ENCODE data around the gene TNK2. TPM values are rescaled to one million over a fixed set of nuclear protein-coding genes. Genes with fewer than 3 reads are reported as not detected.
"Not testable (repeated sequence)": the region's sequence is repeated elsewhere in the genome, so short reads cannot be mapped to it uniquely, and the experiment has no call there.

TNK2 gene
- total and polyA plus RNA-seq, 2 of the 8 experiments (the other 6 are each of a cell fraction or from before 2014, with no cell fraction given): 10.4 to 33.9 TPM

DNA sequence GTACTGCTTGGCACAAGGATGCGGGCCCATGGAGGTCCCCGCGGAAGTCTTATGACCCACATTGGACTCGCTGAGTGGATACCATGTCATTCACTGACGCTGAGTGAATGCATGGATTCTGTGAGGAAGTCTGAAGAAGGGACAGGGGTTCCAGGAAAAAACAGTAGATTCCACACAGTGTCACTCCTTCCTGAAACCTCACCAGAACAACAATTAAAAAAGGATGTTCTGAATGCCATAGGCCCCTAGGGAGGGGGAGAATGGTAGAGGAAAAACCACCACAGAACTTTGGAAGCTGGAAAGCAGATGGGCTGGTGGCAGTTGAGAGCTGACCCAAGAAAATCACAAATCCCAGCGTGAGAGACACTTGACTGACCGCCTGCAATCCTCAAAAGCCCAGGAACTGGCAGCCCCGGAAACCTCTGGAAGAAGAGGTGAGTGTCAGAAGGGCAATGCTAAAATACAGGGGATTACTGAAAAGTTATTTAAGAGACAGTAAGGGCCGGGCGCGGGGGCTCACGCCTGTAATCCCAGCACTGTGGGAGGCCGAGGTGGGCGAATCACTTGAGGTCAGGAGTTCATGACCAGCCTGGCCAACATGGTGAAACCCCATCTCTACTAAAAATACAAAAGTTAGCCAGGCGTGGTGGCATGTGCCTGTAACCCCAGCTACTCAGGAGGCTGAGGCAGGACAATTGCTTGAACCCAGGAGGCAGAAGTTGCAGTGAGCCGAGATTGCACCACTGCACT, 6.3 kb downstream of the TNK2 start:
- not testable (repeated sequence) for H3K27ac ChIP-seq (ENCODE audit: low read depth, low read length); H3K4ac ChIP-seq (replicated peaks; ENCODE audit: insufficient read length, low read depth, low read length); H3K56ac ChIP-seq (replicated peaks; ENCODE audit: insufficient read length, low read depth, low read length); H3K14ac ChIP-seq (ENCODE audit: insufficient read length); H2AK5ac ChIP-seq (ENCODE audit: low read depth, low read length); DNase-seq (ENCODE audit: low read depth in 1 of 2, low spot score in 2 of 2); H3K4me3 ChIP-seq (ENCODE audit: extremely low read depth in 1 of 4, insufficient read depth in 2 of 4, low read depth in 3 of 4, low read length in 4 of 4); H3K36me3 ChIP-seq (ENCODE audit: control insufficient read depth in 2 of 4, insufficient read depth in 4 of 4, low read length in 3 of 4); H2BK15ac ChIP-seq (ENCODE audit: low read length); FAIRE-seq; H4K91ac ChIP-seq (replicated peaks; ENCODE audit: insufficient read length, low read length); H2BK120ac ChIP-seq (replicated peaks; ENCODE audit: low read depth, low read length); H3K23ac ChIP-seq (ENCODE audit: insufficient read length); H3K27me3 ChIP-seq (replicated peaks in 1 of 4; ENCODE audit: control insufficient read depth in 3 of 4, extremely low read depth in 1 of 4, insufficient read depth in 3 of 4, low read length in 3 of 4); H3K4me1 ChIP-seq (replicated peaks in 1 of 4; ENCODE audit: control insufficient read depth in 3 of 4, insufficient read depth in 4 of 4, low read length in 3 of 4); H3K4me2 ChIP-seq (ENCODE audit: insufficient read depth in 1 of 2, low read depth in 2 of 2, low read length in 2 of 2); H3K18ac ChIP-seq (ENCODE audit: extremely low read depth, low read length); H2BK20ac ChIP-seq (ENCODE audit: low read length); H2BK12ac ChIP-seq (ENCODE audit: low read depth, low read length); H2BK5ac ChIP-seq (ENCODE audit: low read depth, low read length); H3K9me3 ChIP-seq (ENCODE audit: insufficient read depth in 2 of 2, low read depth in 1 of 2, low read length in 1 of 2); H3K9ac ChIP-seq (replicated peaks in 1 of 4; ENCODE audit: extremely low read depth in 1 of 4, low read depth in 3 of 4, low read length in 3 of 4); H3K23me2 ChIP-seq (ENCODE audit: low read depth, low read length); H4K5ac ChIP-seq (ENCODE audit: insufficient read length, low read depth, low read length); H4K8ac ChIP-seq (ENCODE audit: extremely low read depth, insufficient read depth, low read length); H2AFZ ChIP-seq (ENCODE audit: low read length)
- POLR2A ChIA-PET (ENCODE audit: partially characterized antibody): interaction anchor here (0.8 to 2.5 kb wide), 2 partner anchors 10 to 12 kb away, joined by 4 to 11 read pairs; no protein-coding TSS in a partner anchor
- H4K20me1 ChIP-seq (replicated peaks in 1 of 2; ENCODE audit: control insufficient read depth in 1 of 2, insufficient read depth in 2 of 2, low read length in 2 of 2): peaks cover 0 to 23% of the 10 kb centered on the region in 2 experiments
- H3K79me2 ChIP-seq (ENCODE audit: control insufficient read depth in 1 of 2, insufficient read depth in 2 of 2, low read length in 2 of 2): peaks cover 4 to 31% of the 10 kb centered on the region in 2 experiments; a peak in 3 of 4 replicates
- CTCF ChIA-PET (ENCODE audit: partially characterized antibody): interaction anchor here (0.6 to 23.1 kb wide), 7 partner anchors 10 to 77 kb away, joined by 3 to 499 read pairs (median 4); no protein-coding TSS in a partner anchor
- H3K79me1 ChIP-seq (ENCODE audit: low read depth, low read length): peaks cover 10% of the 10 kb centered on the region
- WGBS, 2 experiments (ENCODE audit: extremely low coverage in 1 of 2, insufficient coverage in 1 of 2, insufficient read length in 1 of 2, insufficient replicate concordance in 2 of 2, low coverage in 1 of 2, low lambda C conversion rate in 2 of 2, missing lambda C conversion rate in 1 of 2): 91% methylated on average over 15 of the region's 16 CpGs; no CpG with 5 or more reads in 1 of the 2 experiments
